ENCODE results near the gene CFAP410. TPM values are rescaled to one million over a fixed set of nuclear protein-coding genes. Genes with fewer than 3 reads are reported as not detected.

Gene CFAP410
- total and polyA plus RNA-seq, 2 of the 8 experiments (the other 6 are each of a cell fraction or from before 2014, with no cell fraction given) = 10.6 to 12.0 TPM

GRCh38 chr21:44310628-44311507 is 28.3 kb downstream of the CFAP410 start:
- Histone ChIP-seq H2AFZ (ENCODE audit: low read length) (no peak overlapping the region), H3K4me3 (ENCODE audit: extremely low read depth in 1 of 4, insufficient read depth in 2 of 4, low read depth in 3 of 4, low read length in 4 of 4) (no peak overlapping the region), H3K79me2 (ENCODE audit: control insufficient read depth in 1 of 2, insufficient read depth in 2 of 2, low read length in 2 of 2) (no peaks in the 10 kb centered on the region), H3K27ac (ENCODE audit: low read depth, low read length) (no peak overlapping the region), H2BK120ac (replicated peaks; ENCODE audit: low read depth, low read length) (no peak overlapping the region), H3K79me1 (ENCODE audit: low read depth, low read length) (no peaks in the 10 kb centered on the region; the same call in 1 of the 2 replicates), H3K36me3 (ENCODE audit: control insufficient read depth in 2 of 4, insufficient read depth in 4 of 4, low read length in 3 of 4) (peaks cover 0 to 19% (median 11%) of the 10 kb centered on the region in 4 experiments; a peak in 4 of 8 replicates), H2BK15ac (ENCODE audit: low read length) (no peak overlapping the region), H3K23ac (ENCODE audit: insufficient read length) (no peak overlapping the region), H3K4me1 (replicated peaks in 1 of 4; ENCODE audit: control insufficient read depth in 3 of 4, insufficient read depth in 4 of 4, low read length in 3 of 4) (no peaks in the 10 kb centered on the region), H3K23me2 (ENCODE audit: low read depth, low read length) (no peaks in the 10 kb centered on the region), H4K20me1 (replicated peaks in 1 of 2; ENCODE audit: control insufficient read depth in 1 of 2, insufficient read depth in 2 of 2, low read length in 2 of 2) (peaks cover 0 to 5% of the 10 kb centered on the region in 2 experiments), H3K4me2 (ENCODE audit: insufficient read depth in 1 of 2, low read depth in 2 of 2, low read length in 2 of 2) (no peak overlapping the region), H4K5ac (ENCODE audit: insufficient read length, low read depth, low read length) (no peak overlapping the region), H3K9ac (replicated peaks in 1 of 4; ENCODE audit: extremely low read depth in 1 of 4, low read depth in 3 of 4, low read length in 3 of 4) (no peak overlapping the region), H3K18ac (ENCODE audit: extremely low read depth, low read length) (no peak overlapping the region), H3K9me3 (ENCODE audit: insufficient read depth in 2 of 2, low read depth in 1 of 2, low read length in 1 of 2) (no peaks in the 10 kb centered on the region), H3K56ac (replicated peaks; ENCODE audit: insufficient read length, low read depth, low read length) (no peak overlapping the region), H4K91ac (replicated peaks; ENCODE audit: insufficient read length, low read length) (no peak overlapping the region), H2BK12ac (ENCODE audit: low read depth, low read length) (no peak overlapping the region), H3K27me3 (replicated peaks in 1 of 4; ENCODE audit: control insufficient read depth in 3 of 4, extremely low read depth in 1 of 4, insufficient read depth in 3 of 4, low read length in 3 of 4) (no peaks in the 10 kb centered on the region), H4K8ac (ENCODE audit: extremely low read depth, insufficient read depth, low read length) (no peak overlapping the region), H3K4ac (replicated peaks; ENCODE audit: insufficient read length, low read depth, low read length) (no peak overlapping the region), H2BK5ac (ENCODE audit: low read depth, low read length) (no peak overlapping the region), H3K14ac (ENCODE audit: insufficient read length) (no peak overlapping the region), H2BK20ac (ENCODE audit: low read length) (no peak overlapping the region), H2AK5ac (ENCODE audit: low read depth, low read length) (no peak overlapping the region; the same call in 1 of the 2 replicates)
- TF ChIP-seq RAD21 (IDR thresholded peaks at IDR 0.05 in 1 of 2, conservative IDR thresholded peaks at IDR 0.05 in 1 of 2; ENCODE audit: low read depth in 2 of 2, low read length in 2 of 2) = 0 out of 4 replicates have a peak, but pooled peaks of 1 of the 2 experiments have one; percentile 2
- TF ChIP-seq ZNF274 (IDR thresholded peaks at IDR 0.05; ENCODE audit: borderline replicate concordance, extremely low read depth, low read length) = no peak
- POLR2A ChIA-PET (ENCODE audit: partially characterized antibody) = interaction anchor here (0.9 kb wide), 1 partner anchor 8 kb away, joined by 3 read pairs; no protein-coding TSS in a partner anchor
- 91% methylated on average over 28 of the region's 28 CpGs; no CpG with 5 or more reads in 1 of the 2 experiments for WGBS, 2 experiments (ENCODE audit: extremely low coverage in 1 of 2, insufficient coverage in 1 of 2, insufficient read length in 1 of 2, insufficient replicate concordance in 2 of 2, low coverage in 1 of 2, low lambda C conversion rate in 2 of 2, missing lambda C conversion rate in 1 of 2)
- FAIRE-seq = no peak
- DNase-seq (ENCODE audit: low read depth in 1 of 2, low spot score in 2 of 2) = no peak
- CTCF ChIA-PET (ENCODE audit: partially characterized antibody) = interaction anchor here (0.6 to 1.6 kb wide), 3 partner anchors 20 to 1200 kb away, joined by 3 to 4 read pairs (median 3); no protein-coding TSS in a partner anchor

Measured in H1 (cell line).